GM23338 (cell line): ENCODE results near the gene MYCL. TPM values are rescaled to one million over a fixed set of nuclear protein-coding genes. Genes with fewer than 3 reads are reported as not detected.
A peak's percentile ranks its signal among the peaks of the same experiment; 100 is the strongest.

Source experiments
- ATAC-seq: fragments of 200-7000 bp; cut with Tn5 transposase; 3 replicates; pipeline ENCODE4 v1.9.1; 2020
- DNase-seq: peaks from one replicate; pipeline ENCODE4 v3.0.0-alpha.2; 2015; ENCODE audit warnings: low spot score
- H2AFZ ChIP-seq: fragments of 200-600 bp; sonication (generic); 2 replicates; pipeline ENCODE4 v1.8.0; 2016; ENCODE audit warnings: antibody characterized with exemption, mild to moderate bottlenecking, moderate library complexity
- H3F3A ChIP-seq: fragments of 200-600 bp; sonication (generic); replicated peaks from 2 replicates; pipeline ENCODE4 v1.8.0; 2017; ENCODE audit warnings: antibody characterized with exemption, mixed run types, low read depth
- H3K27ac ChIP-seq: fragments of 200-600 bp; sonication (generic); 2 replicates; pipeline ENCODE4 v1.6.1; 2016; ENCODE audit warnings: low read depth
- H3K27me3 ChIP-seq: fragments of 200-600 bp; sonication (generic); 2 replicates; pipeline ENCODE4 v1.8.0; 2016; ENCODE audit warnings: mild to moderate bottlenecking, mixed run types, moderate library complexity; ENCODE audit not compliant: insufficient read depth
- H3K36me3 ChIP-seq: fragments of 200-600 bp; sonication (generic); 2 replicates; pipeline ENCODE4 v1.8.0; 2016; ENCODE audit warnings: mild to moderate bottlenecking; ENCODE audit not compliant: insufficient read depth
- H3K4me1 ChIP-seq: fragments of 200-600 bp; sonication (generic); 2 replicates; pipeline ENCODE4 v1.8.0; 2016; ENCODE audit warnings: mild to moderate bottlenecking, moderate library complexity; ENCODE audit not compliant: insufficient read depth
- H3K4me2 ChIP-seq: fragments of 200-600 bp; sonication (generic); 2 replicates; pipeline ENCODE4 v1.7.1; 2017; ENCODE audit warnings: mixed run types
- H3K4me3 ChIP-seq: fragments of 200-600 bp; sonication (generic); 2 replicates; pipeline ENCODE4 v1.6.1; 2016; ENCODE audit warnings: mixed run types
- H3K79me2 ChIP-seq: fragments of 200-600 bp; sonication (generic); replicated peaks from 2 replicates; pipeline ENCODE4 v1.8.0; 2017; ENCODE audit warnings: mild to moderate bottlenecking; ENCODE audit not compliant: insufficient read depth
- H3K9me2 ChIP-seq: fragments of 200-600 bp; sonication (generic); 2 replicates; pipeline ENCODE4 v1.8.0; 2017; ENCODE audit not compliant: insufficient read depth
- H4K20me1 ChIP-seq: fragments of 200-600 bp; sonication (generic); replicated peaks from 2 replicates; pipeline ENCODE4 v1.8.0; 2017; ENCODE audit warnings: mild to moderate bottlenecking; ENCODE audit not compliant: insufficient read depth
- H3K27ac Mint-ChIP-seq: 2 replicates; pipeline ENCODE4 v1.8.0; 2020; ENCODE audit warnings: inconsistent platforms, mild to moderate bottlenecking, moderate library complexity, mixed read lengths
- H3K27me3 Mint-ChIP-seq: 3 replicates; pipeline ENCODE4 v1.8.0; 2022; ENCODE audit warnings: low read depth, mild to moderate bottlenecking, moderate library complexity, mixed read lengths, inconsistent platforms; ENCODE audit not compliant: insufficient read depth, poor library complexity
- H3K36me3 Mint-ChIP-seq: 3 replicates; pipeline ENCODE4 v1.8.0; 2021; ENCODE audit warnings: low read depth, mild to moderate bottlenecking, inconsistent platforms, moderate library complexity, mixed read lengths
- H3K4me1 Mint-ChIP-seq: 3 replicates; pipeline ENCODE4 v1.8.0; 2020; ENCODE audit warnings: mild to moderate bottlenecking, inconsistent platforms, mixed read lengths
- H3K4me3 Mint-ChIP-seq: 3 replicates; pipeline ENCODE4 v1.8.0; 2021; ENCODE audit warnings: moderate library complexity, mild to moderate bottlenecking, inconsistent platforms, mixed read lengths
- H3K9me3 Mint-ChIP-seq: 3 replicates; pipeline ENCODE4 v1.8.0; 2020; ENCODE audit warnings: moderate library complexity, mild to moderate bottlenecking, inconsistent platforms, mixed read lengths
- CREB1 ChIP-seq: fragments of 250-450 bp; sonication (Bioruptor Pico); IDR thresholded peaks from 2 replicates; pipeline ENCODE4 v1.5.0; 2020; ENCODE audit warnings: low read depth, mild to moderate bottlenecking, moderate library complexity
- CTCF ChIP-seq, 2 experiments: fragments of 200-600 bp in 1 of 2; sonication (generic) in 1 of 2; conservative IDR thresholded peaks; 2 replicates each; pipeline versions ENCODE4 v1.5.1 to v1.6.1; 2016 to 2017; ENCODE audit warnings: antibody characterized with exemption in 2 of 2, low read depth in 2 of 2, mild to moderate bottlenecking in 2 of 2, moderate library complexity in 1 of 2
- ETS1 ChIP-seq: IDR thresholded peaks from 2 replicates; pipeline ENCODE4 v1.6.1; 2016; ENCODE audit warnings: antibody characterized with exemption
- EZH2 ChIP-seq: fragments of 200-600 bp; sonication (generic); IDR thresholded peaks from one replicate; pipeline ENCODE4 v1.8.0; 2017; ENCODE audit warnings: antibody characterized with exemption, mild to moderate bottlenecking, low read depth; ENCODE audit not compliant: unreplicated experiment
- EZH2phosphoT487 ChIP-seq: fragments of 200-600 bp; sonication (generic); IDR thresholded peaks from one replicate; pipeline ENCODE4 v1.8.1; 2018; ENCODE audit warnings: antibody characterized with exemption; ENCODE audit not compliant: unreplicated experiment
- JUNB ChIP-seq: IDR thresholded peaks from one replicate; pipeline ENCODE4 v1.6.1; 2016; ENCODE audit warnings: antibody characterized with exemption; ENCODE audit not compliant: unreplicated experiment
- NANOG ChIP-seq: IDR thresholded peaks from 2 replicates; pipeline ENCODE4 v1.6.1; 2016; ENCODE audit warnings: antibody characterized with exemption, borderline replicate concordance
- POLR2AphosphoS5 ChIP-seq: IDR thresholded peaks from 2 replicates; pipeline ENCODE4 v1.6.1; 2016; ENCODE audit warnings: antibody characterized with exemption, low read depth
- STAT1 ChIP-seq: IDR thresholded peaks from one replicate; pipeline ENCODE4 v1.6.1; 2016; ENCODE audit warnings: antibody characterized with exemption; ENCODE audit not compliant: unreplicated experiment
- ZNF114 ChIP-seq: fragments of 250-450 bp; sonication (Bioruptor Pico); IDR thresholded peaks from 2 replicates; pipeline ENCODE4 v1.5.0; 2020; ENCODE audit warnings: mild to moderate bottlenecking, moderate library complexity
- ZNF331 ChIP-seq: fragments of 250-450 bp; sonication (Bioruptor Pico); IDR thresholded peaks from 2 replicates; pipeline ENCODE4 v1.5.0; 2020; ENCODE audit warnings: low read depth, mild to moderate bottlenecking, moderate library complexity
- polyA plus RNA-seq: library from polyadenylated mRNA; unstranded; fragments of >200 nt; fragmentation: Nextera tagmentation; extraction: Ambion mirVana; gene quantifications from 2 replicates; pipeline ENCODE4 v1.2.1, GENCODE V29; 2016
- total RNA-seq: library from RNA; depleted of rRNA; stranded (reverse); fragments of >200 nt; shearing (Covaris generic); gene quantifications from 2 replicates; pipeline ENCODE4 v1.2.3, GENCODE V29; 2014
- TF ChIP-seq, protein P1 (sequence below): fragments of 250-450 bp; sonication (Bioruptor Pico); IDR thresholded peaks from 2 replicates; pipeline ENCODE4 v1.5.0; 2020; ENCODE audit warnings: mild to moderate bottlenecking, moderate library complexity
- TF ChIP-seq, protein P2 (sequence below): IDR thresholded peaks from one replicate; pipeline ENCODE4 v1.6.1; 2018; ENCODE audit warnings: antibody characterized with exemption; ENCODE audit not compliant: unreplicated experiment

MYCL gene
- total and polyA plus RNA-seq, 2 experiments from 2014 or later, result 8.2 to 41.1 TPM

GRCh38 chr1:39946216-39946615 lies 44.5 kb upstream of the MYCL start:
- Histone ChIP-seq H3K27me3 (no peaks in the 10 kb centered on the region), H3K9me2 (no peaks in the 10 kb centered on the region), H3K36me3 (no peaks in the 10 kb centered on the region), H3K27ac (no peak overlapping the region), H3F3A (no peaks in the 10 kb centered on the region), H3K79me2 (no peaks in the 10 kb centered on the region), H3K4me3 (no peak overlapping the region), H3K4me2 (no peak overlapping the region), H2AFZ (0 out of 2 replicates have a peak overlapping the region, but pooled peaks have one; percentile 32), H3K4me1 (peaks cover 29% of the 10 kb centered on the region), H4K20me1 (no peaks in the 10 kb centered on the region)
- no peak overlapping the region for H3K4me3 Mint-ChIP-seq
- peaks cover 2% of the 10 kb centered on the region for H3K27me3 Mint-ChIP-seq
- H3K36me3 Mint-ChIP-seq, result no peaks in the 10 kb centered on the region; the same call in 2 of the 3 replicates
- TF ChIP-seq EZH2phosphoT487 (no peak), ZNF331 (CRISPR knock-in tag) (no peak), JUNB (no peak), POLR2AphosphoS5 (no peak), CTCF (conservative IDR thresholded peaks at IDR 0.05; ENCODE audit: low read depth in 2 of 2) (no peak), ZNF114 (CRISPR knock-in tag) (no peak), NANOG (no peak), CREB1 (no peak), EZH2 (no peak), STAT1 (no peak), ETS1 (no peak)
- TF ChIP-seq, protein P1, sequence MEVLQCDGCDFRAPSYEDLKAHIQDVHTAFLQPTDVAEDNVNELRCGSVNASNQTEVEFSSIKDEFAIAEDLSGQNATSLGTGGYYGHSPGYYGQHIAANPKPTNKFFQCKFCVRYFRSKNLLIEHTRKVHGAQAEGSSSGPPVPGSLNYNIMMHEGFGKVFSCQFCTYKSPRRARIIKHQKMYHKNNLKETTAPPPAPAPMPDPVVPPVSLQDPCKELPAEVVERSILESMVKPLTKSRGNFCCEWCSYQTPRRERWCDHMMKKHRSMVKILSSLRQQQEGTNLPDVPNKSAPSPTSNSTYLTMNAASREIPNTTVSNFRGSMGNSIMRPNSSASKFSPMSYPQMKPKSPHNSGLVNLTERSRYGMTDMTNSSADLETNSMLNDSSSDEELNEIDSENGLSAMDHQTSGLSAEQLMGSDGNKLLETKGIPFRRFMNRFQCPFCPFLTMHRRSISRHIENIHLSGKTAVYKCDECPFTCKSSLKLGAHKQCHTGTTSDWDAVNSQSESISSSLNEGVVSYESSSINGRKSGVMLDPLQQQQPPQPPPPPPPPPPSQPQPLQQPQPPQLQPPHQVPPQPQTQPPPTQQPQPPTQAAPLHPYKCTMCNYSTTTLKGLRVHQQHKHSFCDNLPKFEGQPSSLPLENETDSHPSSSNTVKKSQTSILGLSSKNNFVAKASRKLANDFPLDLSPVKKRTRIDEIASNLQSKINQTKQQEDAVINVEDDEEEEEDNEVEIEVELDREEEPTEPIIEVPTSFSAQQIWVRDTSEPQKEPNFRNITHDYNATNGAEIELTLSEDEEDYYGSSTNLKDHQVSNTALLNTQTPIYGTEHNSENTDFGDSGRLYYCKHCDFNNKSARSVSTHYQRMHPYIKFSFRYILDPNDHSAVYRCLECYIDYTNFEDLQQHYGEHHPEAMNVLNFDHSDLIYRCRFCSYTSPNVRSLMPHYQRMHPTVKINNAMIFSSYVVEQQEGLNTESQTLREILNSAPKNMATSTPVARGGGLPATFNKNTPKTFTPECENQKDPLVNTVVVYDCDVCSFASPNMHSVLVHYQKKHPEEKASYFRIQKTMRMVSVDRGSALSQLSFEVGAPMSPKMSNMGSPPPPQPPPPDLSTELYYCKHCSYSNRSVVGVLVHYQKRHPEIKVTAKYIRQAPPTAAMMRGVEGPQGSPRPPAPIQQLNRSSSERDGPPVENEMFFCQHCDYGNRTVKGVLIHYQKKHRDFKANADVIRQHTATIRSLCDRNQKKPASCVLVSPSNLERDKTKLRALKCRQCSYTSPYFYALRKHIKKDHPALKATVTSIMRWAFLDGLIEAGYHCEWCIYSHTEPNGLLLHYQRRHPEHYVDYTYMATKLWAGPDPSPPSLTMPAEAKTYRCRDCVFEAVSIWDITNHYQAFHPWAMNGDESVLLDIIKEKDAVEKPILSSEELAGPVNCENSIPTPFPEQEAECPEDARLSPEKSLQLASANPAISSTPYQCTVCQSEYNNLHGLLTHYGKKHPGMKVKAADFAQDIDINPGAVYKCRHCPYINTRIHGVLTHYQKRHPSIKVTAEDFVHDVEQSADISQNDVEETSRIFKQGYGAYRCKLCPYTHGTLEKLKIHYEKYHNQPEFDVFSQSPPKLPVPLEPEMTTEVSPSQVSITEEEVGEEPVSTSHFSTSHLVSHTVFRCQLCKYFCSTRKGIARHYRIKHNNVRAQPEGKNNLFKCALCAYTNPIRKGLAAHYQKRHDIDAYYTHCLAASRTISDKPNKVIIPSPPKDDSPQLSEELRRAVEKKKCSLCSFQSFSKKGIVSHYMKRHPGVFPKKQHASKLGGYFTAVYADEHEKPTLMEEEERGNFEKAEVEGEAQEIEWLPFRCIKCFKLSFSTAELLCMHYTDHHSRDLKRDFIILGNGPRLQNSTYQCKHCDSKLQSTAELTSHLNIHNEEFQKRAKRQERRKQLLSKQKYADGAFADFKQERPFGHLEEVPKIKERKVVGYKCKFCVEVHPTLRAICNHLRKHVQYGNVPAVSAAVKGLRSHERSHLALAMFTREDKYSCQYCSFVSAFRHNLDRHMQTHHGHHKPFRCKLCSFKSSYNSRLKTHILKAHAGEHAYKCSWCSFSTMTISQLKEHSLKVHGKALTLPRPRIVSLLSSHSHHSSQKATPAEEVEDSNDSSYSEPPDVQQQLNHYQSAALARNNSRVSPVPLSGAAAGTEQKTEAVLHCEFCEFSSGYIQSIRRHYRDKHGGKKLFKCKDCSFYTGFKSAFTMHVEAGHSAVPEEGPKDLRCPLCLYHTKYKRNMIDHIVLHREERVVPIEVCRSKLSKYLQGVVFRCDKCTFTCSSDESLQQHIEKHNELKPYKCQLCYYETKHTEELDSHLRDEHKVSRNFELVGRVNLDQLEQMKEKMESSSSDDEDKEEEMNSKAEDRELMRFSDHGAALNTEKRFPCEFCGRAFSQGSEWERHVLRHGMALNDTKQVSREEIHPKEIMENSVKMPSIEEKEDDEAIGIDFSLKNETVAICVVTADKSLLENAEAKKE, result no peak
- TF ChIP-seq, protein P2, sequence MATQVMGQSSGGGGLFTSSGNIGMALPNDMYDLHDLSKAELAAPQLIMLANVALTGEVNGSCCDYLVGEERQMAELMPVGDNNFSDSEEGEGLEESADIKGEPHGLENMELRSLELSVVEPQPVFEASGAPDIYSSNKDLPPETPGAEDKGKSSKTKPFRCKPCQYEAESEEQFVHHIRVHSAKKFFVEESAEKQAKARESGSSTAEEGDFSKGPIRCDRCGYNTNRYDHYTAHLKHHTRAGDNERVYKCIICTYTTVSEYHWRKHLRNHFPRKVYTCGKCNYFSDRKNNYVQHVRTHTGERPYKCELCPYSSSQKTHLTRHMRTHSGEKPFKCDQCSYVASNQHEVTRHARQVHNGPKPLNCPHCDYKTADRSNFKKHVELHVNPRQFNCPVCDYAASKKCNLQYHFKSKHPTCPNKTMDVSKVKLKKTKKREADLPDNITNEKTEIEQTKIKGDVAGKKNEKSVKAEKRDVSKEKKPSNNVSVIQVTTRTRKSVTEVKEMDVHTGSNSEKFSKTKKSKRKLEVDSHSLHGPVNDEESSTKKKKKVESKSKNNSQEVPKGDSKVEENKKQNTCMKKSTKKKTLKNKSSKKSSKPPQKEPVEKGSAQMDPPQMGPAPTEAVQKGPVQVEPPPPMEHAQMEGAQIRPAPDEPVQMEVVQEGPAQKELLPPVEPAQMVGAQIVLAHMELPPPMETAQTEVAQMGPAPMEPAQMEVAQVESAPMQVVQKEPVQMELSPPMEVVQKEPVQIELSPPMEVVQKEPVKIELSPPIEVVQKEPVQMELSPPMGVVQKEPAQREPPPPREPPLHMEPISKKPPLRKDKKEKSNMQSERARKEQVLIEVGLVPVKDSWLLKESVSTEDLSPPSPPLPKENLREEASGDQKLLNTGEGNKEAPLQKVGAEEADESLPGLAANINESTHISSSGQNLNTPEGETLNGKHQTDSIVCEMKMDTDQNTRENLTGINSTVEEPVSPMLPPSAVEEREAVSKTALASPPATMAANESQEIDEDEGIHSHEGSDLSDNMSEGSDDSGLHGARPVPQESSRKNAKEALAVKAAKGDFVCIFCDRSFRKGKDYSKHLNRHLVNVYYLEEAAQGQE, result no peak
- 0 out of 3 replicates have a peak, but pooled peaks cover 4% of the 10 kb centered on the region for H3K9me3 Mint-ChIP-seq
- ATAC-seq (no peak), DNase-seq (no peak)
- peaks cover 25% of the 10 kb centered on the region for H3K4me1 Mint-ChIP-seq
- H3K27ac Mint-ChIP-seq, result no peak overlapping the region
